Measurements from ENCODE around the gene BANF2. TPM values are rescaled to one million over a fixed set of nuclear protein-coding genes. Genes with fewer than 3 reads are reported as not detected.

BANF2 gene
- total RNA-seq, 2 donors from 2014 or later = not detected

- Histone ChIP-seq H3K4me1 (peaks cover 0 to 30% of the 10 kb centered on the region in 2 donors), H3K27ac (peak overlapping the region; percentile 89 to 90), H3K36me3 (peaks cover 16% of the 10 kb centered on the region), H3K27me3 (no peaks in the 10 kb centered on the region), H3K9me3 (no peaks in the 10 kb centered on the region), H3K4me3 (peak overlapping the region; percentile 80 to 98)
- no peak for TF ChIP-seq CTCF (IDR thresholded peaks at IDR 0.05)
- DNase-seq (ENCODE audit: low spot score) = no peak
These were observed 18.1 kb upstream of the BANF2 start for GRCh38 chr20:17681726-17682102.

- peak; percentile 49 to 67 for TF ChIP-seq CTCF (IDR thresholded peaks at IDR 0.05)
- Histone ChIP-seq H3K4me3 (peak within 1 kb of the TSS; percentile 80 to 98), H3K36me3 (peaks cover 10% of the 10 kb centered on the region), H3K4me1 (peaks cover 0 to 24% of the 10 kb centered on the region in 2 donors), H3K27ac (peak within 1 kb of the TSS; percentile 89 to 90), H3K9me3 (no peaks in the 10 kb centered on the region), H3K27me3 (no peaks in the 10 kb centered on the region)
- DNase-seq (ENCODE audit: low spot score) = peak; percentile 99
These were observed 17.5 kb upstream of the BANF2 start, which contains the start of gene RRBP1 for GRCh38 chr20:17682103-17682888. RRBP1 (minus strand) TSS chr20:17682242; CDS start chr20:17660507, 21,735 bp downstream.

- TF ChIP-seq CTCF (IDR thresholded peaks at IDR 0.05) = no peak
- DNase-seq (ENCODE audit: low spot score) = no peak
- H3K9me3 ChIP-seq = no peaks in the 10 kb centered on the region
- peak overlapping the region; percentile 80 to 90 for H3K27ac ChIP-seq
- peaks cover 0 to 23% of the 10 kb centered on the region in 2 donors for H3K4me1 ChIP-seq
- H3K4me3 ChIP-seq = peak overlapping the region; percentile 49 to 80
- H3K36me3 ChIP-seq = peaks cover 5% of the 10 kb centered on the region
- no peaks in the 10 kb centered on the region for H3K27me3 ChIP-seq
These were observed 16.9 kb upstream of the BANF2 start for GRCh38 chr20:17682889-17683198.

- H3K36me3 ChIP-seq = peaks cover 4% of the 10 kb centered on the region
- H3K9me3 ChIP-seq = no peaks in the 10 kb centered on the region
- H3K4me1 ChIP-seq = peaks cover 0 to 23% of the 10 kb centered on the region in 2 donors
- no peak for DNase-seq (ENCODE audit: low spot score)
- H3K4me3 ChIP-seq = no peak overlapping the region
- H3K27ac ChIP-seq = no peak overlapping the region
- no peak for TF ChIP-seq CTCF (IDR thresholded peaks at IDR 0.05)
- H3K27me3 ChIP-seq = no peaks in the 10 kb centered on the region
These were observed 16.3 kb upstream of the BANF2 start for GRCh38 chr20:17683218-17684076.

GRCh38 chr20:17684077-17684888, 15.5 kb upstream of the BANF2 start:
- Histone ChIP-seq H3K4me3 (no peak overlapping the region), H3K9me3 (no peaks in the 10 kb centered on the region)
- no peak for DNase-seq (ENCODE audit: low spot score)

More at GRCh38 chr20:17684077-17684888, 15.5 kb upstream of the BANF2 start:
- H3K27ac ChIP-seq = no peak overlapping the region
- H3K36me3 ChIP-seq = peaks cover 4% of the 10 kb centered on the region
- no peaks in the 10 kb centered on the region for H3K27me3 ChIP-seq
- TF ChIP-seq CTCF (IDR thresholded peaks at IDR 0.05) = no peak
- H3K4me1 ChIP-seq = peaks cover 0 to 23% of the 10 kb centered on the region in 2 donors

Data from right atrium auricular region (tissue), 2 donors.